Raji (cell line): Measurements from ENCODE around the gene FOXE3.

Experiments
- POLR2A ChIP-seq: IDR thresholded peaks from 2 replicates; pipeline ENCODE4 v1.6.1; 2011; ENCODE audit warnings: low read depth, low read length, control low read depth; ENCODE audit not compliant: insufficient read depth

Gene FOXE3

GRCh38 chr1:47448462-47449222 lies 32.6 kb downstream of the FOXE3 start:
- TF ChIP-seq POLR2A: no peak

GRCh38 chr1:47449822-47450552 lies 33.9 kb downstream of the FOXE3 start:
- TF ChIP-seq POLR2A: no peak

DNA sequence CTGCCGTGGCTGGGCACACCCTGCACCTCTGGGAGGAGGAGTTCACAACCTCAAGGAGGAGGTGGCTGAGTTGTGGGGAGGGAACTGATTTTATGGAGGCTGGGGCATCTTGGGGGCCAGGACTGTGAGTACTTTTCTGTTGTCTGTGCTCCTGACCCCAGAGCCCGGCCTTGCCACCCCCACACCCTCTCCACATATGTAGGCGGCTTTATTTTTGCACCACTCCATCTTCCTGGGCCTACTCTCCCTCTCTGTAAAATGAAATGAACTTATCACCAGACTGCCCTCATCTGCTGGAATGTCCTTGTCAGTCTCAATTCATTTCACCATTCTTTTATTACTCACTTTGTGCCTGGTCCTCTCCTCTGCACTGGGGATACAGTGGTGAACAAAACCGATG lies 34.5 kb downstream of the FOXE3 start:
- TF ChIP-seq POLR2A: no peak

DNA sequence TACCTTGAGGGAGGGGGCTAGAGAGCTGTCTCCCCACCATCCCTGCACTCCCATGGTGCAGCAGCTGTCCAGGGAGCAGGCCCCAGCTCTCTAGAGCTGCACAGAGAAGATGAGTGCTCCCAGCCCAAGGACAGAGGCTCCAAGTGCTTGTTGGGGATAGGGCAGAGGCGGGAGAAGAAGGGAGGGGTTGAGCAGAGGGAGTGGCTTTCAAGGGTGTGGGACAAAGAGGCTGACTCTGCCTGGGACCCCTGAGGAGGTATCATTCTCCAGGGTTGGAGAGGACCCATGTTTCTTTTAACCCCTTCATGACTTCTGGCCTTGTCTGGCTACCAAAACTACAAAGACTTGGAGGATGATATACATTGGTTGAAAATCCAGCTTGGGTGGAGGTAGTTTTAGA lies 36.3 kb downstream of the FOXE3 start:
- no peak for TF ChIP-seq POLR2A

- TF ChIP-seq POLR2A: no peak
These were observed 40.2 kb downstream of the FOXE3 start for GRCh38 chr1:47456250-47456649.

DNA sequence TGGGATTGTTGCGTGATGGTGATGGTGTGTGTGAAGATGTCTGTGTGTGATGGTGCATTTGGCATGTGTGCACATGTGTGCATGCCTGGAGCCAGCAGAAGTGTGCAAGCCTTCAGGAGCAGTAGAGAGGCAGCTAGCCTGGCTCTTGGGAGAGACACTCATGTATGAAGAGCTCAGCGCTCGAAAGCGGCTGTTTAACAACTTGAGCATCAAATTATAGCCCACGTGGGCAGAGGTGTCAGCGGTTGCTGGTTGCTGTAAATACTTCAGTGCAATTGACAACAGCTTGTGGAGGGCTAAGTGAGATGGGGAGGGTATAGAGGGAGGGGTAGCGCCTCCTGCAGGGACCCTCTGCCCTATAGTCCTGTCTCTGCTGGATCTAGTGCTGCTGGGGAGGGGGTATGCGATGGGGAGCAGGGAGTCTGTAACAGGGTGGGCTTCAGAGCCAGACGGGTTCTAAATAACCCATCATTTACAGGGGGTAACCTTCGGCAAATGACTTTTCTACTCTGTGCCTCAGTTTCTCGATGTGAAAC lies 43.2 kb downstream of the FOXE3 start:
- TF ChIP-seq POLR2A: no peak

DNA sequence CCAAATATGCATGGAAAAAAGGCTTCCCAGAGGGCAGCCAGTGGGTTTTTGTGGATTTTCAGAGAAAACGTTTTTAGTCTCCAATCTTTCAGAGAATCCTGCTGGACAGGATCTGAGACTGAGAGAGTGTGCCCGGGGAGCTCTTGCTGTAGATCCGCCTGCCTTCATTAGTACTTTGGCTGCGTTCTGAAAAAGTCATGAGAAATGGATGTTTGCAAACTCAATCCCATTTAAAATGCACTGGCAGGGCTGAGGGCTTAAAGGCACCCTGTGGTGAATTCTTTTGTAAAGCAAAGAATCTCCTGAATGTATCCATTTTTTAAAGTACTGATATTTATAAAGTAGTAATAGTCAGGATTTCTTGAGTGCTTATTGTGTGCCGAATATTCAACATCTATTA lies 44.0 kb downstream of the FOXE3 start:
- no peak for TF ChIP-seq POLR2A

DNA sequence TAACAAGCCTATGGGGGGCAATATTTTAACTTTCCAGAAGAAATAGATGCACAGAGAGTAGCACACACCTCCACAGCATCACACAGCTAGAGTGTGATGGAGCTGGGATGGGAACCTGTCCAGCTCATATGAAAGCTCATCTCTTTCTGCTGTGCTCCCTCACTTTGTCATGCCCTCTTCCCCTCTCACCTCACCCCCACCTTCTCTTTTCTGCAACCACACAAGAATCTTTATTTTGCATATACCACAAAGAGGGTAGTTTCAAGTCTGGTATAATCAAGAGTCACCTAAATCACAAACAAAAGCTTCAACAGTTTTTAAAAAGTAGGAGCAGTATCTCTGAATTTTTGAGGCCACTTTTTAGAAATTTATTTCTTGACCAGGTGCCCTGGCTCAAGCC lies 44.4 kb downstream of the FOXE3 start:
- TF ChIP-seq POLR2A: no peak

DNA sequence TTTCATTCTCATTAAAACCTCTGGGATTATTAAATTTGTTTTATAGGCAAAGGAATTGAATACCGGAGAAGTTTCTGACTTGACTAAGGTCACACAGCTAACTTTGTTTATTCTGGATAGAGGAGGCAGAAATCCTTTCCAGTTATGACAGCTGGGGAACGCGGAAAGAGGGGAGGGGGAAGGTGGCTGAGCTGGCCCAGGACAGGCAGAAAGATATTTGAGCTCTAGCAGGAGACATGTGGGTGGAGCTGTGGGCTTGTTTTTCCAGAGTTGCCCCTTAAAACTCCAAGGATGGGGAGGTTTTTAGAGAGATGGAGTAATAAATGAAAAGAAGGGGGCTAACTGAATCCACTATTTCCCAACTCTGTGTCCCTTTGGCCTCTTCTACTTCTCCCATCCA lies 49.5 kb downstream of the FOXE3 start:
- no peak for TF ChIP-seq POLR2A
